ENCODE measurements around the gene E2F2.

Gene E2F2

DNA sequence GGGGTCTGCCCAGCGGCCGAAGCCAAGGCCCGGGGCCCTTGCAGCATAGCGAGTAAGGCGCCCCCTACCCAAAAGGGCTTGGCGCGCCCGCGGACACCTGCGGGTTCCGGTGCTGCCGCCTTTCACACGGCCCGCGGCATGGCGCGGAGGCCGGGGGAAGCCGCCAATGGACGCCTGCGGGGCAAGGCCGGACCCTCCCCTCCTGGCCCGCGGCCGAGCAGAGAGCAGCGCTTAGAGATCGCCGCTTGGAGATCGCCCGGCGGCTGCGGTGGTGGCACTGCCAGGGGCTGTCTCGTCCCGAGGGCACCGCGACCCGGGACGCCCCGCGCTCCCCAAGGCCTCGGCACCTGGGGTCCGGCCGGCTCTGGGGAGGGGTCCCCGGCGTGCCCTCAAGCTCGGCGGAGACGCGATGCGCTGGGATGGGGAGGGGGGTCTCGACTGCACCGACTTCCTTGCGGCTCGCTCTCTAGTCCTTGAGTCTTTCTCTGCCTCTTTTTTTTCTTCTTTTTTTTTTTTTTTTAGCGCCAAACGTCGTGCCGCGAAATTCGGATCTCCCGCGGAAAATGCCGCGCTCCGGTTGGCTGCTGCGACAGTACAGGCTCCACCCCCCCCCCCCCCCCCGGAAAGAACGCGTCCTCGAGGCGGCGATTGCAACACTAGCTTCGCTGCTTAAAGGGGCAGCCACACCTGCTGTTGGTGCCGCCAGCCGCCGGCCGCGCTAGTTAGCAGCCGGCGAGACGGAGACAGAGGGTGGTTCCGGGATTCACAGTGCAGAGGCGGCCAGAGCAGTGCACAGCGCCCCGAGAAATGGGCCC lies at the start of gene E2F2:
E2F2 (minus strand) TSS at position 487 of the 815 bp plus-strand sequence; CDS start at position 47, 440 bp downstream.
- Histone ChIP-seq H3K36me3 (ENCODE audit: insufficient read depth, low read length) (no peaks in the 10 kb centered on the region), H3K4me3 (ENCODE audit: low read length, poor library complexity, severe bottlenecking) (peak within 1 kb of the TSS; percentile 93), H3K27me3 (ENCODE audit: insufficient read depth, low read length, poor library complexity, severe bottlenecking) (peaks cover 5% of the 10 kb centered on the region), H2AFZ (ENCODE audit: low read length) (peak within 1 kb of the TSS; percentile 91), H3K9me2 (replicated peaks; ENCODE audit: low read depth, low read length) (no peaks in the 10 kb centered on the region), H3K79me2 (ENCODE audit: insufficient read depth, low read length) (peaks cover 44% of the 10 kb centered on the region), H3K4me2 (ENCODE audit: low read depth, low read length, poor library complexity, severe bottlenecking) (peak within 1 kb of the TSS; percentile 95), H3K4me1 (ENCODE audit: insufficient read depth, low read length, poor library complexity, severe bottlenecking) (peaks cover 76% of the 10 kb centered on the region), H4K20me1 (ENCODE audit: insufficient read depth, low read length, poor library complexity, severe bottlenecking) (peaks cover 15% of the 10 kb centered on the region), H3K9ac (ENCODE audit: low read depth, low read length, poor library complexity, severe bottlenecking) (peak within 1 kb of the TSS; percentile 98), H3K9me3 (ENCODE audit: insufficient read depth, low read depth, low read length) (no peaks in the 10 kb centered on the region), H3F3A (ENCODE audit: low read depth) (peaks cover 21% of the 10 kb centered on the region)
- no peak for TF ChIP-seq EZH2phosphoT487 (IDR thresholded peaks at IDR 0.05; ENCODE audit: borderline replicate concordance)
- TF ChIP-seq, protein P1, sequence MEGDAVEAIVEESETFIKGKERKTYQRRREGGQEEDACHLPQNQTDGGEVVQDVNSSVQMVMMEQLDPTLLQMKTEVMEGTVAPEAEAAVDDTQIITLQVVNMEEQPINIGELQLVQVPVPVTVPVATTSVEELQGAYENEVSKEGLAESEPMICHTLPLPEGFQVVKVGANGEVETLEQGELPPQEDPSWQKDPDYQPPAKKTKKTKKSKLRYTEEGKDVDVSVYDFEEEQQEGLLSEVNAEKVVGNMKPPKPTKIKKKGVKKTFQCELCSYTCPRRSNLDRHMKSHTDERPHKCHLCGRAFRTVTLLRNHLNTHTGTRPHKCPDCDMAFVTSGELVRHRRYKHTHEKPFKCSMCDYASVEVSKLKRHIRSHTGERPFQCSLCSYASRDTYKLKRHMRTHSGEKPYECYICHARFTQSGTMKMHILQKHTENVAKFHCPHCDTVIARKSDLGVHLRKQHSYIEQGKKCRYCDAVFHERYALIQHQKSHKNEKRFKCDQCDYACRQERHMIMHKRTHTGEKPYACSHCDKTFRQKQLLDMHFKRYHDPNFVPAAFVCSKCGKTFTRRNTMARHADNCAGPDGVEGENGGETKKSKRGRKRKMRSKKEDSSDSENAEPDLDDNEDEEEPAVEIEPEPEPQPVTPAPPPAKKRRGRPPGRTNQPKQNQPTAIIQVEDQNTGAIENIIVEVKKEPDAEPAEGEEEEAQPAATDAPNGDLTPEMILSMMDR (conservative IDR thresholded peaks at IDR 0.05; ENCODE audit: low read length) = peak; percentile 35

- H3K4me1 ChIP-seq (ENCODE audit: insufficient read depth, low read length, poor library complexity, severe bottlenecking) = peaks cover 5% of the 10 kb centered on the region
- no peaks in the 10 kb centered on the region for H3K9me3 ChIP-seq (ENCODE audit: insufficient read depth, low read depth, low read length)
- H3K36me3 ChIP-seq (ENCODE audit: insufficient read depth, low read length) = no peaks in the 10 kb centered on the region
- no peaks in the 10 kb centered on the region for H4K20me1 ChIP-seq (ENCODE audit: insufficient read depth, low read length, poor library complexity, severe bottlenecking)
- no peak overlapping the region for H3K4me2 ChIP-seq (ENCODE audit: low read depth, low read length, poor library complexity, severe bottlenecking)
- H3F3A ChIP-seq (ENCODE audit: low read depth) = no peaks in the 10 kb centered on the region
- H3K9ac ChIP-seq (ENCODE audit: low read depth, low read length, poor library complexity, severe bottlenecking) = no peak overlapping the region
- no peak overlapping the region for H3K4me3 ChIP-seq (ENCODE audit: low read length, poor library complexity, severe bottlenecking)
- H3K9me2 ChIP-seq (replicated peaks; ENCODE audit: low read depth, low read length) = no peaks in the 10 kb centered on the region
- H3K79me2 ChIP-seq (ENCODE audit: insufficient read depth, low read length) = no peaks in the 10 kb centered on the region
- no peaks in the 10 kb centered on the region for H3K27me3 ChIP-seq (ENCODE audit: insufficient read depth, low read length, poor library complexity, severe bottlenecking)
- TF ChIP-seq EZH2phosphoT487 (IDR thresholded peaks at IDR 0.05; ENCODE audit: borderline replicate concordance) = no peak
- TF ChIP-seq, protein P1 (conservative IDR thresholded peaks at IDR 0.05; ENCODE audit: low read length) = no peak
- no peak overlapping the region for H2AFZ ChIP-seq (ENCODE audit: low read length)
These were observed 47.9 kb upstream of the E2F2 start for GRCh38 chr1:23578997-23579363.

DNA sequence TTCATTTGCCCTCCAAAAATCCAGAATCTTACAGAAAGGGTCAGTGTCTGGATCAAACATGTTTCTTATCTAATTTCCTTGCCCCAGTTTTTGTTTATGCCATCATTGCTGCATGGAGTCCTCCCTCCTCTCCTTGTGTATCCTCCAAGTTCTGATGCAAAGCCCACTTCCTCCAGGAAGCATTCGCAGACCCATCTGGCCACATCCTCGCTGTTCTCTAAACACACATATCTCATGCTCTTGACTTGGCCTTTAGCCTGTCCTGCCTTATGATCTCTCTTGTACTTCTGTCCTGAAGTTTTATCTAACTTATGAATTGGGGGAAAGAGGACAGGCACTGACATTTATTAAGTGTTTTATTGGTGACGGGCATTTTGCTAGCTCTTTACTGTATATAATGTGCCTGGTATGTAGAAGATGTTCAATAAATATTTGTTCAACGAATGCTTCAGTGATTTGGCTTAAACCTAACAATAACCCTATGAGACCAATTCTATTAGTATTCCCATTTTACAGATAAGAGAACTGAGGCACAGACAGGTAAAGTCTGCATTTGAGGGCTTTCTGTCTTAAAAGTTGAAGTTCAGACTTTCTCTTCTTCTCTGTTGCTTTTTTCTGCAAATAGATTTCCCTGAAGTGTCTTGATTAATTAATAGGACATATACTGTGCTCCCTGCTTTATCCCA lies 47.4 kb upstream of the E2F2 start:
- no peak overlapping the region for H3K9ac ChIP-seq (ENCODE audit: low read depth, low read length, poor library complexity, severe bottlenecking)
- TF ChIP-seq, protein P1 (conservative IDR thresholded peaks at IDR 0.05; ENCODE audit: low read length) = no peak
- TF ChIP-seq EZH2phosphoT487 (IDR thresholded peaks at IDR 0.05; ENCODE audit: borderline replicate concordance) = no peak

More for the DNA sequence above, 47.4 kb upstream of the E2F2 start:
- Histone ChIP-seq H3K9me2 (replicated peaks; ENCODE audit: low read depth, low read length) (no peaks in the 10 kb centered on the region), H3F3A (ENCODE audit: low read depth) (no peaks in the 10 kb centered on the region; the same call in 1 of the 2 replicates), H2AFZ (ENCODE audit: low read length) (no peak overlapping the region), H3K4me2 (ENCODE audit: low read depth, low read length, poor library complexity, severe bottlenecking) (no peak overlapping the region), H3K9me3 (ENCODE audit: insufficient read depth, low read depth, low read length) (no peaks in the 10 kb centered on the region), H3K4me1 (ENCODE audit: insufficient read depth, low read length, poor library complexity, severe bottlenecking) (peaks cover 6% of the 10 kb centered on the region), H3K4me3 (ENCODE audit: low read length, poor library complexity, severe bottlenecking) (no peak overlapping the region), H3K27me3 (ENCODE audit: insufficient read depth, low read length, poor library complexity, severe bottlenecking) (no peaks in the 10 kb centered on the region), H3K36me3 (ENCODE audit: insufficient read depth, low read length) (no peaks in the 10 kb centered on the region), H4K20me1 (ENCODE audit: insufficient read depth, low read length, poor library complexity, severe bottlenecking) (no peaks in the 10 kb centered on the region), H3K79me2 (ENCODE audit: insufficient read depth, low read length) (no peaks in the 10 kb centered on the region)
